GM13976 (cell line): ENCODE measurements around the gene KCNH3.

Experiments used
- DNase-seq: peaks from one replicate; pipeline ENCODE4 v3.0.0; 2012; ENCODE audit warnings: low spot score
- CTCF ChIP-seq: IDR thresholded peaks from 2 replicates; pipeline ENCODE4 v1.5.1; 2012; ENCODE audit warnings: borderline replicate concordance, mild to moderate bottlenecking; ENCODE audit not compliant: insufficient read depth; ENCODE audit errors: extremely low read depth, missing control alignments, control extremely low read depth
- in situ Hi-C: fragments of 300-500 bp; cut with MboI; formaldehyde crosslinking; loops from one replicate; pipeline ENCODE4 v1.12.0; 2022; ENCODE audit warnings: low sequenced_read_pairs, mixed read lengths, inconsistent platforms; ENCODE audit not compliant: unreplicated experiment

The KCNH3 gene

DNA sequence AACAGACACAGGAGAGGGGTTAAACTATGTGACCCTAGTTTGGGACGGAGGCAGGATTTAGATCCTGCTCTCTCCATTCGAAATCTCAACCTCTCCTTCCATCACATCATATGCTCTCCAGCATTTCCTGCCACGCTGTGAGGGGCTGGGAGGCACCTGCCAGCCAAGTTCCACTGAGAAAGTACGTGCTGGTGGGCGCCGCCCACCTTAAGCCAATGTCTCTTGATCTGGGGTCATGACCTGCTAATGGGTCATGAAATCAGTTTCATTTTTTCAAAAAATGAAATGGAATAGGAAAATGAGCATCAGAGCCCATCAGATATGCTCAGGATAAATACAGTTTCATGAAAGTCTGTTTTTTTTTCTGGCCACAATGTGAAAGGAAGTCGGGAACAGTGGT is 21.9 kb downstream of the KCNH3 start:
- no peak for TF ChIP-seq CTCF
- DNase-seq = no peak
- in situ Hi-C loops = no loop called here

- no peak for DNase-seq
- in situ Hi-C loops = no loop called here
- TF ChIP-seq CTCF = no peak
These were observed 23.4 kb downstream of the KCNH3 start for GRCh38 chr12:49562233-49562632.

DNA sequence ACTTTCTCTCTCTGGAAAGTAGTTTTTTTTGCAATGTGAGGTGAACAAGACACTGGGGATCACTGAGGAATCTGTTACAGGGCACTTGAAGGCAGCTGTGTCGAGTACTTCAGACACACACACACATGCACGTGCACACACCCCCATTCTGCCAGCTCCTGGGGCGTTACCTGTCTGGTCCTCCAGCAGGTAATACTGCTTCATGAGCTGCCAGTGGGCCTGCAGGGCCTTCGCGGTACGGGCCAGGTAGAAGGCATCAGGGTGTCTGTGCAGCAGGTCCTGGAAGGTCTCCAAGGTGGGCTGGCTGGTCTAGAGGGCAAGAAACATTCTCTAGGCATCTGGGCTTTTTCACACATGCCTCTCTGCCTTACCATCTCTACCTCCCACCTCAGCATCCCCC is 24.0 kb downstream of the KCNH3 start:
- no peak for DNase-seq
- no peak for TF ChIP-seq CTCF
- in situ Hi-C loops = no loop called here

DNA sequence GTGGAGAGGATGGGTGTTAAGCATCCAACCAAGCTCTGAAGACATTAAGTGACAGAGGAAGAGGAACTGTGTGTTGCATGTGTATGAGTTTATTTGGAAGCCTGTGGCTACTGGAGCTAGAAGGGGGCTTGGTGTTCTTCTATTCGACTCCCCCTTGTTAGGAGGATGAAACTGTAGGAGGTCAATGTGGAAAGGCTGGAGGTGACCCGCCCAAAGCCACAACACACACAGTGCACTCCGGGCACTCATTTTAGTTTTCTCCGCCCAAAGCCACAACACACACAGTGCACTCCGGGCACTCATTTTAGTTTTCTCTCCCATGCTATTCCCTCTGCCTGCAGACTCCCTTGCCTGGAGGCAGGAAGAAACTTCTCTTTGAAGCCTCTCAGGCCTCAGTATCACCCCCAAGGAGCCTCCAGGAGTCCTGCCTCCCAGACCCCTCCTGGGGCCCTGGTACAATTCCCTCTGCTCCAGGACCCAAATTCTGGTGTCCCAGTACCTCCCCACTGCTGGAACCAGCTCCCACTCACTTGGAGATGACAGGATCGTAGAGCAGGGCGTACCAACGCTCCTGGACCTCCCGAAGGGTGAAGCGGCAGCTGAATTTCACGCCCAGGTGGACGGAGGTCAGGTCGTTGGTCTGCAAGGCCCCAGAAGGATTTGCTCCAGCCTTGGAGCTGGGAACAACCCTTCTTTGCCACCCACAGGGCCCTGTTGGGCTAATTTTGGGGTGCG is 25.3 kb downstream of the KCNH3 start:
- TF ChIP-seq CTCF = no peak

GRCh38 chr12:49564686-49565405 is 26.0 kb downstream of the KCNH3 start:
- DNase-seq = no peak
- TF ChIP-seq CTCF = no peak
- in situ Hi-C loops = no loop called here

More for the DNA sequence above, 25.3 kb downstream of the KCNH3 start:
- in situ Hi-C loops = no loop called here
- DNase-seq = no peak

GRCh38 chr12:49565406-49566265 is 26.8 kb downstream of the KCNH3 start:
- in situ Hi-C loops = no loop called here
- no peak for TF ChIP-seq CTCF
- DNase-seq = no peak
